T-helper 1 cell (primary cell): ENCODE data around the gene OR2AP1.
"Not testable (repeated sequence)": the region's sequence is repeated elsewhere in the genome, so short reads cannot be mapped to it uniquely, and the experiment has no call there.

ENCODE experiments used
- DNase-seq, 5 donors: peaks; one replicate each; pipeline ENCODE4 v3.0.0-alpha.2; 2012 to 2020
- total RNA-seq, 4 donors: gene quantifications; one replicate each; lab custom pipeline; 2026; lab: John Stamatoyannopoulos, UW

The OR2AP1 gene
- 0 reads per million in 4 donors for total RNA-seq

DNA sequence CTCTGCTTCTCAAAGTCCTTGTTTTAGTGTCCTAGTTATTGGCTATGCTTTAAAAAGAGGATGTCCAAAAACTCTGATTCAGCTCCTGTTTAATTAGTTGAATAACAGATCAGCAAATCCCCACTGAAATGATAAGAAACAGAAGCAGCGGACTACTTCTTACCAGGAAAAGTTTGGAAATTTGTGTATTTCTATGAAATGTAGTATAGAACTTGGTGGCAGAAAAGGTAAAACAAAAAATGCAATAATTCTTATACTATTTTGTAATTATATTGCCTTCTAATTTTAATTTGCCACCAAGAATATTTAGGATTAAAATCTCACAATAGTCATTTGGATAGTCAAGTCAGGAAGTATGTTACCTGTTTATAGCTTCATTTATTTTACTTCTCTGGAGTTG is at the start of gene OR2AP1:
Gene OR2AP1 (plus strand): TSS at position 301 of the 400 bp plus-strand sequence. CDS start 1,947 bp downstream, outside the sequence.
- DNase-seq = no peak

DNA sequence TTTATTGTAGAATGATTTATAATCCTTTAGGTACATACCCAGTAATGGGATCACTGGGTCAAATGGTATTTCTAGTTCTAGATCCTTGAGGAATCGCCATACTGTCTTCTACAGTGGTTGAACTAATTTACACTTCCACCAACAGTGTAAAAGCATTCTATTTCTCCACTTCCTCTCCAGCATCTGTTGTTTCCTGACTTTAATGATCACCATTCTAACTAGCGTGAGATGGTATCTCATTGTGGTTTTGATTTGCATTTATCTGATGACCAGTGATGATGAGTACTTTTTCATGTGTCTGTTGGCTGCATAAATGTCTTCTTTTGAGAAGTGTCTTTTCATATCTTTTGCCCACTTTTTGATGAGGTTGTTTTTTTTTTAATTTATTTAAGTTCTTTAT is 24.0 kb upstream of the OR2AP1 start:
- not testable (repeated sequence) for DNase-seq

DNA sequence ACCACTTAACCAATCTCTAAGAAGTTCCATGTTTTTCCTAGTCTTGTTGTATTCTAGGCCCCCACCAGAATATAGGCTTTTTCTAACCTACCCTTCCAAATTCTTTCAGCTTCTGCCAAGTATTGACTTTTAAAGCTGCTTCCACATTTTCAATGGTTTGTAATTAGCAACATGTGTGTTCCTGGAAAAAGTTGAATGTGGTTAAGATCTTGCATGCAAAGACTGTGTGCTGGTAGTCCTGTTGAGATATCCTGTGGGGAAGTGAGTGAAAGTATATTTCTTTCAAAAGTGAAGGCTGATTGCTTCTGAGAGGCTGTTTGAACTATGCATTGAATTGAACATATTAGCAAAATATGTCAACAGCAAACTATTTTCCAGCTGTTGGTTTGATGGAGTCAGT is 23.5 kb upstream of the OR2AP1 start:
- DNase-seq = no peak

DNA sequence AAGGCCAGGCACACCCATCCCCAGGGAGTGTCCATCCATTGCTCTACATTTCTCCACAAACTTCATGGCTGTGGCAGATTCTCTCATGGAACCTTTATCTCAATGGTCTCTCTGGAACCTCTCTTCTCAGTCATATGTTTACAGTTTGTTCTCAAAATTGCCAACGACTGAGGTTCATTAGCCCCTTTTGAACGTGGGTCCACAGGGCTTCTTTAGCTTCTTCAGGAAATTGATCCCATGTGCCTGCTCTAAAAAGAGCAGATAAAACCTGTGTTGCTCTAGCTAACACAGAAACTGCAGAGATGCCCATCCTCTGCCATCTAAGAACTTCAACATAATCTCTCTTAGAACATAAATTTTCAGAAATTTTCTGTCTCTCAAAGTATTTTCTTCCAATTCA is 23.0 kb upstream of the OR2AP1 start, which contains the start of gene OR6C4:
Gene OR6C4 (plus strand): TSS at position 301 of the 400 bp plus-strand sequence. CDS start 1,625 bp downstream, outside the sequence.
- DNase-seq = no peak

DNA sequence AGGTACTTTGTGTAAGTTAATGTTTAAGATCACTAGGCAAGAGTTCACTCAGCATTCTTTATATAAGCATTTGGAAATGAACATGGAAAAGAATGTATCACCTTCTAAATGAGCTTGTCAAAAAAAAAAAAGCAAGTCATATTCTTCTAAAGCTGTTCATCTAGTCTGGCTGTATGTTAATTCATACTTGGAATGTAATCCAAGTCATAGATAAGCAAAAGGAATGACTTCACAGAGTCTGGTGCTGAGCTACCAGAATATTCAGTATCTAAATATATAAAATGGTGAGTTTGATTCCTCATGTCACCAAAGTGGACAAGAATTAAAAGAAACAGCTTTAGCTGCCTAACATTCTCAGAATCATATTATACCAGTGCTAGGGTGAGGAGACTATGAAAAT is 18.0 kb upstream of the OR2AP1 start:
- DNase-seq = no peak

DNA sequence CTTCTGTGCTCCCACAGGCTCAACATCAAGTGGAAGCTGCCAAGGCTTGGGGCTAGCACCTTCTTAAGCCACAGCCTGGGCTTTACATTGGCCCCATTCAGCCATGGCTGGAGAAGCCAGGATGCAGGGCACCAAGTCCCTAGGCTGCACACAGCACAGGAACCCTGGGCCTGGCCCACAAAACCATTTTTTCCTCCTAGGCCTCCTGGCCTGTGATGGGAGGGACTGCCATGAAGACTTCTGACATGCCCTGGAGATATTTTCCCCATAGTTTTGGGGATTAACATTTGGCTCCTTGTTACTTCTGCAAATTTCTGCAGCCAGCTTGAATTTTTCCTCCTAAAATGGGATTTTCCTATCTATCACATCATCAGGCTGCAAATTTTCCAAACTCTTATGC is 2.2 kb upstream of the OR2AP1 start:
- not testable (repeated sequence) for DNase-seq

DNA sequence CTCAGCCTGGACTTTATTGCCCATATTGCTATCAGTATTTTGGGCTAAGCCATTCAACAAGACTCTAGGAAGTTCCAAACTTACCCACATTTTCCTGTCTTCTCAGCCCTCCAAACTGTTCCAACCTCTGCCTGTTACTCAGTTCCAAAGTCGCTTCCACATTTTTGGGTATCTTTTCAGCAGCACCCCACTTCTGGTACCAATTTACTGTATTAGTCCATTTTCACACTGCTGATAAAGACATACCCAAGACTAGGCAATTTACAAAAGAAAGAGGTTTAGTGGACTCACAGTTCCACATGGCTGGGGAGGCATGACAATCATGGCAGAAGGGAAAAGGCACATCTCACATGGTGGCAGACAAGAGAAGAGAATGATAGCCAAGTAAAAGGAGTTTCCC is 1.6 kb upstream of the OR2AP1 start:
- not testable (repeated sequence) for DNase-seq

DNA sequence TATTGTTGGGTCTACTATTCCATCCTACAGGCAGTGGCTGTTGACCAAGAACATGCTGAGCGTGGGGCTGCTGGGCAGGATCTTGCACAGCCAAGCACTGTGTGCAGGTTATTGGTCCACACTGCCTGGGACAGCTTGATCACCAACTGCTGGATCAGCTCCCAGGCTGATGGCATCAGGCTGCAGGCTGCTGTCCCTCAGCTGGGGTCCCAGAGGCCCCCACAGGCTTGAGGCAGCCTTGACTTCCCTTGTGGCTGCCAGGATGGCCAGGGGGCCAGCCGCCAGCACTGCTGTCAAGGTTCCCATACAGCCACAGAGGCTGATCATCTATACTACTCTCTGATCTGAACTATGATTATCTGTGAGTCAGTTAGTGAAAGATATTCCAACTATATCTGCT is 9.8 kb downstream of the OR2AP1 start:
- no peak for DNase-seq

DNA sequence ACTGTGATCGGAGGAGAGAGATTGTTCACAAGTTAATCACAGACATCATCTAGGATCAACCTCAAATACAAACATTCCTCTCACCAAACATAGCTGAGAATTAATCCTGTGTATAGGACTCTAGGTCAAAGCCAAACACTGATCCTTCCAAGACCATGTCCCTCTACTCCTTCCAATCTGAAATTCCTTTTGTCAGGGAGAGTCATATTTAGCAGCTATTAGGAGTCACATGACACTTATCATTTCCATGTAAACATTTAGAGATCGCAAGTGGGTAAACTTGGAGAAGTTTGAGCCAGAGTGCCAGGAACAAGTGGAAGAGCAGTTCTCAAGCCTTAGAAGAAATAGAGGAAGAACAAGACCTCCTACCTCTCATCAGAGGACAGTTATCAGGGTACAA is 13.5 kb downstream of the OR2AP1 start:
- no peak for DNase-seq

DNA sequence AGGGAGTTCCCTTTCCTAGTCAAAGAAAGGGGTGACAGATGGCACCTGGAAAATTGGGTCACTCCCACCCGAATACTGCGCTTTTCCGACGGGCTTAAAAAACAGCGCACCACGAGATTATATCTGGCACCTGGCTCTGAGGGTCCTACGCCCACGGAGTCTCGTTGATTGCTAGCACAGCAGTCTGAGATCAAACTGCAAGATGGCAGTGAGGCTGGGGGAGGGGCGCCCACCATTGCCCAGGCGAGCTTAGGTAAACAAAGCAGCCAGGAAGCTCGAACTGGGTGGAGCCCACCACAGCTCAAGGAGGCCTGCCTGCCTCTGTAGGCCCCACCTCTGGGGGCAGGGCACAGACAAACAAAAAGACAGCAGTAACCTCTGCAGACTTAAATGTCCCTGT is 17.9 kb downstream of the OR2AP1 start:
- not testable (repeated sequence) for DNase-seq

DNA sequence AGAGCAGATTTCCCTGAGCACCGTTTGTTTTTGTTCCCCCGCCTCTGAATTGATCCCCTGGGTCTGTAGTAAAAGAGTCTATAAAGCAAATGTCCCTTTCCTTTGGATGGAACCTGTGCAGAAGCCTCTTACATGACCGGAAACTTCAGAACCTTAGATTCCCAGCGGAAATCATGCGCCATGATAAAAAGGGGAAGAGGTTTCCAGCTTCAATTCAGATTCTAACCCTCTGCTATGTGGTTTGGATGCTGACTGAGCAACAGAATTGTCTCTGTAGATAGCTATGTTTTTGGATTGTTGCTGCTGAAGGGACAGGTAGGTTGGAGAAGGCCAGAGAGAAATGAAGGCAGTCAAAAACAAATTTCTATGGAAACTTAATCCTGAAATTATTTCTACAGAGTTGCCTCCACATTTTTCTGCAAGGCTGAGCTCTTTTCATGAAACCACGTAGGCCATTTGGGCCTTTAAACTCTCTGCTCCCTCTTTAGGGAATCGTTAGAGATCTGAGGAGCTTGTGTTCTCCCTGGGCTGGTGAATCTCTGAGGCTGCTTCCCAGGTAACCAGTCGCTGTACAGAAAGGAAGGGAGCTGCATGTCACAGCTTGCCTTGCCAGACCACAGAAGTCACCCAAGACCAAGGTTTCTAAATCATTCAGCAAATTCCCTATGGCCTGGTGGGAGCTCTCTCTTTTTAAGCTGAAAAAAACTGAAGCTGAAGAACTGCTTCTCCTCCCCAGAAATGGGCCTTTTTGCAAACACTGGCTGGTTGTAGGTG is 35.7 kb downstream of the OR2AP1 start:
- no peak for DNase-seq

DNA sequence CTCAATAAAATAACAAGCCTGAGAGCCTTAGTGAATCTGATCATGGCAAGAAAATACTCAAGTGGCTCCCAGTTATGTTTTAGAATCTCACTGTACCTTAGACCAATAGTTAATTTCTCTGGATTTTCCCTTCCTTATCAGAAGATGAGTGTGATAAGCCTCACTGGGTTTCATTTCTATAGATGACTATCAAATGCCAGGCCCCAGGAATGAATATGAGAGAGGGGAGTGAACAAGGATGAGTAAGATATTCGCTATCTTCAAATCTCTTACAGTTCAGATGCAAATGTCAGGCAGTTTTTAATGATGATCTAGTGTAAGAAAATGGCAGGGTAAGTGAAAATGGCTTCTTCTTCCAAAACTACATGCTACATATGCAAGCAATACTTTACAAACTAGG is 38.3 kb downstream of the OR2AP1 start:
- no peak for DNase-seq

DNA sequence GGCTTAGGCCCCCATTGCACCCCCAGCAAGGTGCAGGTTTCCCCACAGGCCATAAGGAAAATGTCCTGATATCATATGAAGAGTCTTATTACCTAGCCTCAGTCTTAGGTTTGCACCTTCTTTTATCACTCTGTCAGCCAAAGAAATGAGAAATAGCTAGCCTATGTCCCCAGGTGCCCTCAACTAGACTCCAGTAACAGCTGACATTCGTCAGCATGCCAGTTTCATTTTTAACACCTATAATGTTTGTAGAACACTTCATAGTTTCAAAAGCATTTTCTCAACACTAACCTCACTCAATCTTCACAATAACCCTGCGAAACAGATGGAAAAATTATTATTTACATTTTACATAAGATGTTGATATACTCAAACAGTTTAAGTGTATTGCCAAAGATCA is 40.4 kb downstream of the OR2AP1 start:
- DNase-seq = no peak

DNA sequence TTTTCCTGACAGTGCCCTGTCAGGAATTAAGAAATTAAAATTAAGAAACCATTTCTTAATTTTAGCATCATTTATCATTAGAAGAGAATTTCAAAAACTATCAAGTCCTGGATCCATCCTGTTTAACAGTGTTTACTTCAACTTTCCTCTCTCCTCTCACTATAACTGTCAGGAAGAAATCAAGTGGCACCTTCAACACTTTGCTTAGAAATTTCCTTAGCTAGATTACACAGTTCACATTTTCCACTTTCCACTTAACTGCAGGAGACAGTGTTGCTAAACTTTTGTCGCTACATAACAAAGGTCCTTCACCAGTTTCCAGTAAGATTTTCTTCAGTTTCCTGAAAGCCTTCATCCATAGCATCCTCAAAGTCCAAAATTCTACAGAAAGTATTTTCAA is 42.5 kb downstream of the OR2AP1 start:
- no peak for DNase-seq

DNA sequence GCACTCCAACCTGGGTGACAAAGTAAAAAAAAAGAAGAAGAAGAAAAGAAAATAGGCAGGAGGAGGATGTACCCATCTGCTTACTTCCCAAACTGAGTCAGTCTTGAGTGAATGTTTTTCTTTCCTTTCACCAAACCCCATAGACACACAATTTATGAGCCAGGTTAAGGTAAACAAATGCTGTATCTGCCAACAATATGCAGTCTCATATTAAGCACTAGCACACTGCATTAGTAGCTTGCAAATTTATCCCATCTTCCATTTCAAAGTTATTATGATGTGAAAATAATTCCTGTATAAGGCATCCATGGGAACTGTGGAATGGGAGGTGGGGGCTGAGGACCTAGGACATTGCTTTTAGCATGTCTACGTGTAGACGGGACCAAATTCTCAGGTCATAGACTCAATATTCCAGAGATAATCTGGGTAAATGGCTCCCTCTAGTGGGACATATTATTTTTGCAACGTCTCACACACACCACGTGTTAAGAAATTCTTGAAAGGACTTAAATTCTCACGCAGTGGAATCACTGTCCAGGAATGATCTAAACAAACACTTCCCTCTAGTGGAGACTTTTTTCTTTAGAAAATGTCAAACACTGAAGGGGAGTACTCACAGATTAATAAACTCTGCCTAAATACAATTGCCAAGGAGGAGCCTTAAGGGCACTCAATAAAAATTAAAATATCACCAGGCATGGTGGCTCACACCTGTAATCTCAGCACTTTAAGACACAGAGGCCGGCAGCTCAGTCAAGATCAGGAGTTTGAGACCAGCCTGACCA is 47.3 kb downstream of the OR2AP1 start:
- peak in 3 of 5 donors; percentile 32 to 64 (median 47) for DNase-seq

DNA sequence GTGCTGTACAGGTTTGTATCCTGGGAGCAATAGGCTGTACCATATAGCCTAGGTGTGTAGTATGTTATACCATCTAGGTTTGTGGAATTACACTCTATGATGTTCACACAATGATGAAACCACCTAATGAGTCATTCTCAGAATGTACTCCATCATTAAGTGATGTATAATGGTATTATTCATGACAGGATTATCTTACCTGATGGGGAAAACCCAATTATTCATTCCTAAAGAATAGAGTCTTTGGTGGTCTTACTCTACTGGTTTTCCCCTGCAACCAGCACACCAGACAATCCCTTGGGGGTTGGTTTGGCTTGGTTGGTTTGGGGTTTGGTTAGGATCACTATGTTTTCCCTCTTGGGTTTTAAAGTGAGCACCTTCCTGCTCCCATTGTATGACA is 51.8 kb downstream of the OR2AP1 start:
- DNase-seq = peak in 1 of 5 donors; percentile 27
